LNCaP clone FGC (cell line): ENCODE results near the gene ATRNL1.
A peak's percentile ranks its signal among the peaks of the same experiment; 100 is the strongest.

Source experiments
- DNase-seq: peaks from one replicate; pipeline ENCODE4 v3.0.0-alpha.2; 2011; ENCODE audit warnings: low read depth
- H3K4me3 ChIP-seq: 2 replicates; pipeline ENCODE4 v1.5.1; 2011; ENCODE audit warnings: mild to moderate bottlenecking, low read depth, low read length, control low read depth
- CTCF ChIP-seq: IDR thresholded peaks from 2 replicates; pipeline ENCODE4 v1.5.1; 2012; ENCODE audit warnings: mild to moderate bottlenecking; ENCODE audit not compliant: control insufficient read depth, insufficient read depth; ENCODE audit errors: extremely low read depth

The ATRNL1 gene

GRCh38 chr10:115558252-115558651 is 465.1 kb downstream of the ATRNL1 start:
- no peak for DNase-seq
- H3K4me3 ChIP-seq, result no peak overlapping the region
- TF ChIP-seq CTCF, result no peak

GRCh38 chr10:115566867-115567266 is 473.7 kb downstream of the ATRNL1 start:
- DNase-seq, result peak; percentile 59
- no peak for TF ChIP-seq CTCF
- no peak overlapping the region for H3K4me3 ChIP-seq

- no peak for DNase-seq
- TF ChIP-seq CTCF, result peak; percentile 44
- H3K4me3 ChIP-seq, result no peak overlapping the region
These were observed 479.7 kb downstream of the ATRNL1 start for GRCh38 chr10:115572740-115573455.

GRCh38 chr10:115580239-115580638 is 487.1 kb downstream of the ATRNL1 start:
- TF ChIP-seq CTCF, result no peak
- DNase-seq, result no peak
- H3K4me3 ChIP-seq, result no peak overlapping the region

GRCh38 chr10:115593060-115593459 is 499.9 kb downstream of the ATRNL1 start:
- H3K4me3 ChIP-seq, result no peak overlapping the region
- TF ChIP-seq CTCF, result no peak
- no peak for DNase-seq

- TF ChIP-seq CTCF, result no peak
- no peak for DNase-seq
- H3K4me3 ChIP-seq, result no peak overlapping the region
These were observed 511.5 kb downstream of the ATRNL1 start for GRCh38 chr10:115604627-115605026.

- no peak overlapping the region for H3K4me3 ChIP-seq
- TF ChIP-seq CTCF, result no peak
- no peak for DNase-seq
These were observed 512.9 kb downstream of the ATRNL1 start for GRCh38 chr10:115606086-115606485.
